ENCODE results near the gene AGER.

The AGER gene

GRCh38 chr6:32184084-32184640 is at the start of gene AGER:
TSS of gene AGER (minus strand) at chr6:32184253. CDS start at chr6:32184222, 31 bp downstream.
- Histone ChIP-seq H3K36me3 (ENCODE audit: insufficient read depth, low read length) (peaks cover 28% of the 10 kb centered on the region; the same call in 1 of the 2 replicates), H3K79me2 (ENCODE audit: insufficient read depth, low read length) (peaks cover 51% of the 10 kb centered on the region), H3K4me2 (ENCODE audit: low read depth, low read length, poor library complexity, severe bottlenecking) (no peak within 1 kb of the TSS)

GRCh38 chr6:32226434-32226833 is 42.4 kb upstream of the AGER start:
- Histone ChIP-seq H3K36me3 (ENCODE audit: insufficient read depth, low read length) (no peaks in the 10 kb centered on the region), H3K4me1 (ENCODE audit: insufficient read depth, low read length, poor library complexity, severe bottlenecking) (peaks cover 5% of the 10 kb centered on the region), H3K4me3 (ENCODE audit: low read length, poor library complexity, severe bottlenecking) (no peak overlapping the region), H3F3A (ENCODE audit: low read depth) (no peaks in the 10 kb centered on the region), H3K4me2 (ENCODE audit: low read depth, low read length, poor library complexity, severe bottlenecking) (no peak overlapping the region), H3K9me2 (replicated peaks; ENCODE audit: low read depth, low read length) (no peaks in the 10 kb centered on the region), H3K27me3 (ENCODE audit: insufficient read depth, low read length, poor library complexity, severe bottlenecking) (no peaks in the 10 kb centered on the region), H3K79me2 (ENCODE audit: insufficient read depth, low read length) (no peaks in the 10 kb centered on the region), H3K9me3 (ENCODE audit: insufficient read depth, low read depth, low read length) (no peaks in the 10 kb centered on the region), H3K9ac (ENCODE audit: low read depth, low read length, poor library complexity, severe bottlenecking) (no peak overlapping the region), H2AFZ (ENCODE audit: low read length) (no peak overlapping the region), H4K20me1 (ENCODE audit: insufficient read depth, low read length, poor library complexity, severe bottlenecking) (no peaks in the 10 kb centered on the region)
- TF ChIP-seq EZH2phosphoT487 (IDR thresholded peaks at IDR 0.05; ENCODE audit: borderline replicate concordance): no peak
- no peak for TF ChIP-seq CTCF (conservative IDR thresholded peaks at IDR 0.05; ENCODE audit: low read length)

More at GRCh38 chr6:32184084-32184640, at the start of gene AGER:
- no peak within 1 kb of the TSS for H3K4me3 ChIP-seq (ENCODE audit: low read length, poor library complexity, severe bottlenecking)
- no peaks in the 10 kb centered on the region for H3F3A ChIP-seq (ENCODE audit: low read depth)
- TF ChIP-seq EZH2phosphoT487 (IDR thresholded peaks at IDR 0.05; ENCODE audit: borderline replicate concordance): no peak
- no peak for TF ChIP-seq CTCF (conservative IDR thresholded peaks at IDR 0.05; ENCODE audit: low read length)
- peaks cover 20% of the 10 kb centered on the region for H3K4me1 ChIP-seq (ENCODE audit: insufficient read depth, low read length, poor library complexity, severe bottlenecking)
- H3K27me3 ChIP-seq (ENCODE audit: insufficient read depth, low read length, poor library complexity, severe bottlenecking): no peaks in the 10 kb centered on the region
- no peak within 1 kb of the TSS for H2AFZ ChIP-seq (ENCODE audit: low read length)
- no peak within 1 kb of the TSS for H3K9ac ChIP-seq (ENCODE audit: low read depth, low read length, poor library complexity, severe bottlenecking)
- no peaks in the 10 kb centered on the region for H3K9me3 ChIP-seq (ENCODE audit: insufficient read depth, low read depth, low read length)
- H4K20me1 ChIP-seq (ENCODE audit: insufficient read depth, low read length, poor library complexity, severe bottlenecking): peaks cover 10% of the 10 kb centered on the region
- no peaks in the 10 kb centered on the region for H3K9me2 ChIP-seq (replicated peaks; ENCODE audit: low read depth, low read length)

- Histone ChIP-seq H2AFZ (ENCODE audit: low read length) (no peak overlapping the region), H3F3A (ENCODE audit: low read depth) (no peaks in the 10 kb centered on the region), H3K4me3 (ENCODE audit: low read length, poor library complexity, severe bottlenecking) (no peak overlapping the region), H3K9me2 (replicated peaks; ENCODE audit: low read depth, low read length) (no peaks in the 10 kb centered on the region), H3K9ac (ENCODE audit: low read depth, low read length, poor library complexity, severe bottlenecking) (no peak overlapping the region), H3K79me2 (ENCODE audit: insufficient read depth, low read length) (no peaks in the 10 kb centered on the region), H4K20me1 (ENCODE audit: insufficient read depth, low read length, poor library complexity, severe bottlenecking) (no peaks in the 10 kb centered on the region), H3K36me3 (ENCODE audit: insufficient read depth, low read length) (no peaks in the 10 kb centered on the region), H3K27me3 (ENCODE audit: insufficient read depth, low read length, poor library complexity, severe bottlenecking) (no peaks in the 10 kb centered on the region), H3K4me1 (ENCODE audit: insufficient read depth, low read length, poor library complexity, severe bottlenecking) (peaks cover 5% of the 10 kb centered on the region), H3K4me2 (ENCODE audit: low read depth, low read length, poor library complexity, severe bottlenecking) (no peak overlapping the region), H3K9me3 (ENCODE audit: insufficient read depth, low read depth, low read length) (no peaks in the 10 kb centered on the region)
- TF ChIP-seq EZH2phosphoT487 (IDR thresholded peaks at IDR 0.05; ENCODE audit: borderline replicate concordance): no peak
These were observed 40.6 kb upstream of the AGER start for GRCh38 chr6:32224696-32225095.

Data from Loucy (cell line).